H1 (cell line): ENCODE data around the gene MAPK8IP3. TPM values are rescaled to one million over a fixed set of nuclear protein-coding genes. Genes with fewer than 3 reads are reported as not detected.

ENCODE experiments used
- CTCF ChIA-PET: fragments of 300-600 bp; sonication (Branson Sonifier 250); formaldehyde crosslinking; loops from one replicate; lab custom pipeline; 2021; ENCODE audit not compliant: partially characterized antibody; lab: Charles Lee
- POLR2A ChIA-PET: fragments of 300-600 bp; sonication (Branson Sonifier 250); formaldehyde crosslinking; loops from one replicate; lab custom pipeline; 2021; ENCODE audit warnings: inconsistent platforms; ENCODE audit not compliant: partially characterized antibody; lab: Charles Lee
- DNase-seq, 2 experiments: peaks; one replicate each; pipeline versions ENCODE4 v3.0.0 to v3.0.0-alpha.2; 2010 to 2022; ENCODE audit warnings: low spot score in 2 of 2, low read depth in 1 of 2, mixed read lengths in 1 of 2
- FAIRE-seq: peaks from 2 replicates; lab custom pipeline; 2011; peaks lifted over from hg19 to GRCh38; lab: Jason Lieb, UNC
- H2AFZ ChIP-seq: 2 replicates; pipeline ENCODE4 v1.8.1; 2012; ENCODE audit warnings: low read length, inconsistent platforms
- H2AK5ac ChIP-seq: 2 replicates; pipeline ENCODE4 v1.6.1; 2013; ENCODE audit warnings: low read depth, low read length
- H2BK120ac ChIP-seq: replicated peaks from 2 replicates; pipeline ENCODE3; 2013; ENCODE audit warnings: low read depth, low read length, inconsistent platforms
- H2BK12ac ChIP-seq: 2 replicates; pipeline ENCODE4 v1.6.1; 2013; ENCODE audit warnings: low read depth, low read length
- H2BK15ac ChIP-seq: 2 replicates; pipeline ENCODE4 v1.6.1; 2013; ENCODE audit warnings: low read length
- H2BK20ac ChIP-seq: 2 replicates; pipeline ENCODE4 v1.6.1; 2013; ENCODE audit warnings: low read length
- H2BK5ac ChIP-seq: 2 replicates; pipeline ENCODE4 v1.6.1; 2013; ENCODE audit warnings: low read depth, low read length
- H3K14ac ChIP-seq: 2 replicates; pipeline ENCODE4 v1.6.1; 2013; ENCODE audit warnings: inconsistent platforms; ENCODE audit not compliant: insufficient read length
- H3K18ac ChIP-seq: 2 replicates; pipeline ENCODE4 v1.6.1; 2013; ENCODE audit warnings: low read length; ENCODE audit errors: extremely low read depth
- H3K23ac ChIP-seq: 2 replicates; pipeline ENCODE4 v1.6.1; 2013; ENCODE audit warnings: inconsistent platforms; ENCODE audit not compliant: insufficient read length
- H3K23me2 ChIP-seq: 2 replicates; pipeline ENCODE4 v1.6.1; 2013; ENCODE audit warnings: low read depth, low read length
- H3K27ac ChIP-seq: 2 replicates; pipeline ENCODE4 v1.6.1; 2011; ENCODE audit warnings: low read depth, low read length, inconsistent platforms
- H3K27me3 ChIP-seq, 4 experiments: replicated peaks in 1 of 4; 1 replicate in 1 of 4; 2 replicates in 3 of 4; pipeline versions ENCODE4 v1.6.1 to v1.8.1; 2011 to 2013; ENCODE audit warnings: low read length in 3 of 4, mild to moderate bottlenecking in 3 of 4, inconsistent platforms in 2 of 4, mixed read lengths in 2 of 4, moderate library complexity in 1 of 4; ENCODE audit not compliant: control insufficient read depth in 3 of 4, insufficient read depth in 3 of 4; ENCODE audit errors: extremely low read depth in 1 of 4
- H3K36me3 ChIP-seq, 4 experiments: 2 replicates each; pipeline versions ENCODE4 v1.6.1 to v1.8.1; 2011 to 2013; ENCODE audit warnings: mild to moderate bottlenecking in 4 of 4, low read length in 3 of 4, moderate library complexity in 2 of 4, control low read depth in 1 of 4, inconsistent platforms in 1 of 4; ENCODE audit not compliant: insufficient read depth in 4 of 4, control insufficient read depth in 2 of 4
- H3K4ac ChIP-seq: replicated peaks from 2 replicates; pipeline ENCODE3; 2013; ENCODE audit warnings: low read length, low read depth, mixed read lengths, inconsistent platforms; ENCODE audit not compliant: insufficient read length
- H3K4me1 ChIP-seq, 4 experiments: replicated peaks in 1 of 4; 1 replicate in 1 of 4; 2 replicates in 3 of 4; pipeline versions ENCODE4 v1.6.1 to v1.8.1; 2011 to 2013; ENCODE audit warnings: low read length in 3 of 4, inconsistent platforms in 2 of 4, mixed read lengths in 1 of 4; ENCODE audit not compliant: insufficient read depth in 4 of 4, control insufficient read depth in 3 of 4
- H3K4me2 ChIP-seq, 2 experiments: 2 replicates each; pipeline versions ENCODE4 v1.6.1 to v1.8.1; 2011 to 2013; ENCODE audit warnings: low read depth in 2 of 2, low read length in 2 of 2, control low read depth in 1 of 2, inconsistent platforms in 1 of 2, mild to moderate bottlenecking in 1 of 2; ENCODE audit not compliant: insufficient read depth in 1 of 2
- H3K4me3 ChIP-seq, 4 experiments: fragments of 200-600, 300-600 bp in 1 of 4; sonication (generic), shearing (Covaris generic), sonication (Bioruptor Twin) in 1 of 4; 2 replicates each; pipeline versions ENCODE4 v1.5.1 to v1.8.1; 2011 to 2016; ENCODE audit warnings: low read length in 4 of 4, low read depth in 3 of 4, control low read depth in 2 of 4, inconsistent platforms in 2 of 4, mild to moderate bottlenecking in 2 of 4, mixed read lengths in 1 of 4, moderate library complexity in 1 of 4; ENCODE audit not compliant: insufficient read depth in 2 of 4; ENCODE audit errors: extremely low read depth in 1 of 4
- H3K56ac ChIP-seq: replicated peaks from 2 replicates; pipeline ENCODE3; 2013; ENCODE audit warnings: low read depth, mild to moderate bottlenecking, mixed read lengths, low read length, inconsistent platforms; ENCODE audit not compliant: insufficient read length
- H3K79me1 ChIP-seq: 2 replicates; pipeline ENCODE4 v1.6.1; 2013; ENCODE audit warnings: low read depth, low read length, control low read depth
- H3K79me2 ChIP-seq, 2 experiments: 2 replicates each; pipeline versions ENCODE4 v1.6.1 to v1.8.1; 2012 to 2013; ENCODE audit warnings: low read length in 2 of 2, mild to moderate bottlenecking in 2 of 2, inconsistent platforms in 1 of 2; ENCODE audit not compliant: insufficient read depth in 2 of 2, control insufficient read depth in 1 of 2
- H3K9ac ChIP-seq, 4 experiments: replicated peaks in 1 of 4; 1 replicate in 1 of 4; 2 replicates in 3 of 4; pipeline versions ENCODE4 v1.6.1 to v1.8.1; 2011 to 2013; ENCODE audit warnings: low read depth in 3 of 4, low read length in 3 of 4, control low read depth in 2 of 4, mild to moderate bottlenecking in 2 of 4, moderate library complexity in 2 of 4, inconsistent platforms in 1 of 4; ENCODE audit errors: extremely low read depth in 1 of 4
- H3K9me3 ChIP-seq, 2 experiments: 2 replicates each; pipeline versions ENCODE4 v1.6.1 to v1.8.1; 2012 to 2013; ENCODE audit warnings: mild to moderate bottlenecking in 2 of 2, moderate library complexity in 2 of 2, control low read depth in 1 of 2, inconsistent platforms in 1 of 2, low read depth in 1 of 2, low read length in 1 of 2, mixed read lengths in 1 of 2; ENCODE audit not compliant: insufficient read depth in 2 of 2
- H4K20me1 ChIP-seq, 2 experiments: replicated peaks in 1 of 2; 2 replicates each; pipeline versions ENCODE3 to v1.8.1; 2011 to 2013; ENCODE audit warnings: inconsistent platforms in 2 of 2, low read length in 2 of 2, mild to moderate bottlenecking in 1 of 2; ENCODE audit not compliant: insufficient read depth in 2 of 2, control insufficient read depth in 1 of 2
- H4K5ac ChIP-seq: 2 replicates; pipeline ENCODE4 v1.6.1; 2013; ENCODE audit warnings: low read length, low read depth, mixed read lengths, inconsistent platforms; ENCODE audit not compliant: insufficient read length
- H4K8ac ChIP-seq: 2 replicates; pipeline ENCODE4 v1.8.0; 2013; ENCODE audit warnings: mild to moderate bottlenecking, moderate library complexity, low read length, inconsistent platforms; ENCODE audit not compliant: insufficient read depth; ENCODE audit errors: extremely low read depth
- H4K91ac ChIP-seq: replicated peaks from 2 replicates; pipeline ENCODE3; 2013; ENCODE audit warnings: low read length, mixed read lengths, inconsistent platforms; ENCODE audit not compliant: insufficient read length
- BACH1 ChIP-seq: IDR thresholded peaks from 2 replicates; pipeline ENCODE4 v1.6.1; 2012; ENCODE audit warnings: low read length, improper control_type of control experiment
- KDM4A ChIP-seq: IDR thresholded peaks from one replicate; pipeline ENCODE4 v1.7.1; 2012; ENCODE audit warnings: low read depth, mild to moderate bottlenecking, moderate library complexity, low read length, inconsistent platforms; ENCODE audit not compliant: severe bottlenecking
- MAFK ChIP-seq: IDR thresholded peaks from 2 replicates; pipeline ENCODE4 v1.6.1; 2012; ENCODE audit warnings: low read depth, mild to moderate bottlenecking, improper control_type of control experiment, low read length
- SAP30 ChIP-seq: fragments of 300-600 bp; sonication (generic); IDR thresholded peaks from 2 replicates; pipeline ENCODE4 v1.7.1; 2012; ENCODE audit warnings: low read length, moderate library complexity, mild to moderate bottlenecking, inconsistent platforms; ENCODE audit not compliant: insufficient read depth, insufficient replicate concordance
- ZNF274 ChIP-seq: IDR thresholded peaks from 2 replicates; pipeline ENCODE4 v1.7.0; 2012; ENCODE audit warnings: low read length, borderline replicate concordance; ENCODE audit errors: extremely low read depth
- WGBS, 2 experiments: shearing (Covaris generic) in 1 of 2; methylation state at CpG; one replicate each; pipeline versions ENCODE4 v1.1.6 to v1.1.7; 2013 to 2015; ENCODE audit warnings: low lambda C conversion rate in 2 of 2, mixed read lengths in 2 of 2, inconsistent platforms in 1 of 2, low coverage in 1 of 2, missing lambda C conversion rate in 1 of 2; ENCODE audit not compliant: insufficient replicate concordance in 2 of 2, insufficient coverage in 1 of 2, insufficient read length in 1 of 2; ENCODE audit errors: extremely low coverage in 1 of 2, missing lambda C conversion rate in 1 of 2; 5-methylcytosine and 5-hydroxymethylcytosine counted together
- polyA plus RNA-seq, 7 experiments: library from polyadenylated mRNA; depleted of rRNA in 3 of 7; stranded (reverse) in 5 of 7; unstranded in 2 of 7; fragments of >200 nt in 5 of 7; fragments of 200-250 nt in 2 of 7; gene quantifications; 1 replicate in 5 of 7; 2 replicates in 1 of 7; 4 replicates in 1 of 7; pipeline versions ENCODE4 v1.2.1 to v1.2.3, GENCODE V29; 2011 to 2013; ENCODE audit warnings: missing spikeins in 2 of 7, mixed read lengths in 2 of 7
- total RNA-seq: library from RNA; stranded (reverse); fragmentation: NEBNext Ultra II Directional; extraction: Animal tissue kit (Norgen Biotek cat#: 25700); gene quantifications from 2 replicates; pipeline ENCODE4 v1.2.1, GENCODE V29; 2021

The MAPK8IP3 gene
- total and polyA plus RNA-seq, 2 of the 8 experiments (the other 6 are each of a cell fraction or from before 2014, with no cell fraction given), result 16.9 to 43.4 TPM

- peaks cover 0 to 6% of the 10 kb centered on the region in 2 experiments for H4K20me1 ChIP-seq
- no peak overlapping the region for H4K5ac ChIP-seq
- H3K27ac ChIP-seq, result no peak overlapping the region
- H3K23me2 ChIP-seq, result no peaks in the 10 kb centered on the region; the same call in 1 of the 2 replicates
- H4K8ac ChIP-seq, result no peak overlapping the region
- TF ChIP-seq ZNF274 (no peak), SAP30 (no peak), KDM4A (no peak), MAFK (no peak), BACH1 (no peak)
- no peak overlapping the region for H2BK5ac ChIP-seq
- 91% methylated on average over 20 of the region's 21 CpGs; no CpG with 5 or more reads in 1 of the 2 experiments for WGBS, 2 experiments
- H3K18ac ChIP-seq, result no peak overlapping the region
- no peak overlapping the region for H3K4ac ChIP-seq
- peaks cover 0 to 11% (median 6%) of the 10 kb centered on the region in 4 experiments; a peak in 5 of 7 replicates for H3K4me1 ChIP-seq
- H3K27me3 ChIP-seq, result no peaks in the 10 kb centered on the region; a peak in 1 of 7 replicates
- H3K4me2 ChIP-seq, result no peak overlapping the region
- H2BK15ac ChIP-seq, result no peak overlapping the region
- no peak overlapping the region for H4K91ac ChIP-seq
- CTCF ChIA-PET, result interaction anchor here (0.9 to 1.7 kb wide), 6 partner anchors 11 to 267 kb away, joined by 3 to 9 read pairs (median 4); partner anchors contain the start of genes MAPK8IP3 and TELO2
- H2BK12ac ChIP-seq, result no peak overlapping the region
- H2AFZ ChIP-seq, result no peak overlapping the region
- no peaks in the 10 kb centered on the region; a peak in 1 of 4 replicates for H3K9me3 ChIP-seq
- no peak overlapping the region for H2BK120ac ChIP-seq
- H3K9ac ChIP-seq, result no peak overlapping the region
- DNase-seq, result no peak
- H2BK20ac ChIP-seq, result no peak overlapping the region
- no peak overlapping the region for H3K56ac ChIP-seq
- H3K4me3 ChIP-seq, result no peak overlapping the region
- FAIRE-seq, result no peak
- no peaks in the 10 kb centered on the region; a peak in 1 of 8 replicates for H3K36me3 ChIP-seq
- H3K23ac ChIP-seq, result no peak overlapping the region
- POLR2A ChIA-PET, result interaction anchor here (1.0 to 3.4 kb wide), 4 partner anchors 9 to 48 kb away, joined by 3 to 29 read pairs (median 3); partner anchors contain the start of genes EME2, MRPS34 and NME3
- no peaks in the 10 kb centered on the region for H3K79me2 ChIP-seq
- H3K14ac ChIP-seq, result no peak overlapping the region
- no peak overlapping the region for H2AK5ac ChIP-seq
- H3K79me1 ChIP-seq, result no peaks in the 10 kb centered on the region
Observed at GRCh38 chr16:1759511-1759910, 53.5 kb downstream of the MAPK8IP3 start.
